Measurements from ENCODE around the gene MOB3B.

The MOB3B gene

DNA sequence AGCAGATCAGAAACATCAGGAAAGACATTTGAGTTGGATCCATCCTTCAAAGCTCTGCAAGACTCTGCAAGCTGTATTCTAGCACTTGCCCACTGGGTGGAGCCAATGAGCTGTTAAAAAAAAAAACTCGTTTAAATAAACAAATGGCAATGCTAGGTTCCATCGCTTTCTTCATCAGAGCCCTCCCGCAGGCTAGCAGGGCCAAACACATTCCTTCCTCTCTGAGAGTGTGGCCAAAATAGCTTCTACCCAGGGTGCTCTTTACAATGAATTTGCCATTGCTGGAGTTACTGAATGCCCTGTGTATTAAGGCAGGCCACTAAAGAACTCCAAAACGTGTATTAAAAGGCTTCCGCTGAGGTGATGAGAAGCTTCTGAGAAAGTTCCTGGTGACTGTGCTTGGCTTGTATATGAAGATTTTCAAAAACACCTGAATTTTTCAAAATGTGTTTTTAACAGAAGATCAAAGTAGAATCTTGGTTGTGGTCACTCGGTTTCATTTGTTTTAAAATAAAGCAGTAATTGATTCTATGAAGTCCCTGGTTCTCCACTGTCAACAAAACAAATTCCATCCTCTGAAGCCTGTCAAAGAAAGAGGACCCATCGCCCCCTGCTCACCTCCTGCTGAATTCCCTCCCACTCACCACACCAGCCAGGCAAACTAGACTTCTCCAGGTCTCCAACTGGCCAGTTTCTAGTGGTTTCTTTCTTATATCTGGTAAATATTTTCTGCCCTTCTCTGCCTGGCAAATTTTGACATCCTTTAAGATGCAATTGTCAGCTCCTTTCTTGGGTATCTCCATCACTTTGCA lies 196.2 kb downstream of the MOB3B start:
- DNase-seq: peak; percentile 75

GRCh38 chr9:27331393-27331792 lies 198.2 kb downstream of the MOB3B start:
- no peak for DNase-seq

DNA sequence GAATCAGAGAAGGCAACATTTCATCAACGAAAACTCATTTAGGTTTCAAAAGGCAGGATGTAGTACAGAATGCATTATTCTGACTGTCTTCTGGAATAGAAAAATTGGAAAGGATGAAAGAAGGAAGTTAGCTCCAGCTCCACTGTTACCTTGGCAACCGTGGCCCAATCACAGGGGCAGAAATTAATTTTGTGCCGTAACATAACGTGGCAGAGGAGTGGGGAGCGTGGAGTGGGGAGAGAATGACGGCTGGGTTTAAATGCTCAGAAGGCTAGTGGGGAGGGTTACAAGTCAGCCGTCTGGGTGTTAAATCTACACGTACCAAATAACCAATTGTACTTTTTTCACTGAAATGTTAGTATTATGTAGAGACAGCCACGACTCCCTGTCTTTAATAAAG lies 200.3 kb downstream of the MOB3B start:
- peak; percentile 52 for DNase-seq

GRCh38 chr9:27328483-27328882 lies 201.1 kb downstream of the MOB3B start:
- no peak for DNase-seq

GRCh38 chr9:27311184-27311583 lies 218.4 kb downstream of the MOB3B start:
- no peak for DNase-seq

- no peak for DNase-seq
Measured at GRCh38 chr9:27310582-27310981, 219.0 kb downstream of the MOB3B start.

GRCh38 chr9:27308691-27309390 lies 220.8 kb downstream of the MOB3B start:
- DNase-seq: no peak

DNA sequence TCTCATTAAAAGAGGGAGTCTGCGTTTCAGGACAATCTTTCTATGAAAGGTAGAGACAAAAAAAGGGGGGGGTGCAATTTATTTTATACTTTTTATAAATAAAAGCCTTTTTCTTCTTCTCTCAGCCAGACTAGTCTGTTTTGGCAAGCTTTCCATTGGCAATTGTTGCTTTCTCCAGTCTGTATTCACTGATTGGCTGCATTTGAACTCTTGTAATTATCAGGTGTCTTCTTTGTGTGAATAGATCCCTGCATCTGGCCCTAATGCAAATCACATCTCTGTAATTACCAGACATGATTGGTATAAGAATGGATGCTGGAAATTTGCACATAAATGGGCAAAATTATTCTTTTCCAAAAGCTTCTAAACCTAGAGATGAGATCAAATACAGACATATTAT lies 225.1 kb downstream of the MOB3B start:
- no peak for DNase-seq

- no peak for DNase-seq
Measured at GRCh38 chr9:27303219-27303618, 226.4 kb downstream of the MOB3B start.

DNA sequence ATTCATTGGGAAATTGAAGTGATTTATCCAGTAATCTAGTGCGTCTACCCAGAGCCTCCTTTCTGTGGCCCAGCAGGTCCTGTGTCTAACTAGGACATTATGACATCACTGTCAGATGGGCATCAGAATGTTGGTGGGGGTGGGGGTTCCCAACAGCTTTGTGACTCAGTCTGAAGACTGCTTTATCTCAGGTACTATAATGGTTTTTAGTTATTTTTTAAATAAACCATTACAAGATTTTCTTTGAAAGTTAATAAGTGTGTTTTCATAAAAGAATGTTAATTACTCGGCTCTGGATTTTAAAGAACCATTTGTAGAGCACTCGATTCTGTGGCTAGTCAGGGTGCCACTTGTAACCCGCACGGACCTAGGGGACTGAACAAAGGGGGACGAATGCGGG lies 232.6 kb downstream of the MOB3B start, which contains the start of gene EQTN:
TSS of gene EQTN (minus strand) at position 101 of the 400 bp plus-strand sequence. CDS start at position 6, 95 bp downstream.
- DNase-seq: no peak

GRCh38 chr9:27293996-27294395 lies 235.6 kb downstream of the MOB3B start:
- DNase-seq: peak; percentile 30

- DNase-seq: peak; percentile 84
Measured at GRCh38 chr9:27292659-27293405, 236.8 kb downstream of the MOB3B start.

DNA sequence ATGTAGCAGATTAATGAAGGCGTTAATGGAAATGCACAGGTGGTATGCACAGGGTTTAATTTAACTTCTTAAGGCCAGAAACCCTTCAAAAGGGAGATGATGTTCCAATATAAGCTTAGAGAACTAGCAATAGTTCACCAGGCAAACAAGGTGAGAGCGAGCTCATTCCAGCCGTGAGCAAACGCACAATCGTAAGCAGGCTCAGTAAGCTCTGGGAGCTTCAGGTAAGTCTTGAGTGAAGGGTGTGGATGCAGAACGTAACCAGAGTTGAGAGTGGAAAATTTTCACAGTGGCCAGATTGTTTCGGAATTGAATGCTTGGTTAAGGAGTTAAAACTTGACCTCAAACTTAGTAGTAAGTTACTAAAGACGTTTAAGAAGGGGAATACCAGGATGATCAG lies 238.3 kb downstream of the MOB3B start:
- DNase-seq: no peak

DNA sequence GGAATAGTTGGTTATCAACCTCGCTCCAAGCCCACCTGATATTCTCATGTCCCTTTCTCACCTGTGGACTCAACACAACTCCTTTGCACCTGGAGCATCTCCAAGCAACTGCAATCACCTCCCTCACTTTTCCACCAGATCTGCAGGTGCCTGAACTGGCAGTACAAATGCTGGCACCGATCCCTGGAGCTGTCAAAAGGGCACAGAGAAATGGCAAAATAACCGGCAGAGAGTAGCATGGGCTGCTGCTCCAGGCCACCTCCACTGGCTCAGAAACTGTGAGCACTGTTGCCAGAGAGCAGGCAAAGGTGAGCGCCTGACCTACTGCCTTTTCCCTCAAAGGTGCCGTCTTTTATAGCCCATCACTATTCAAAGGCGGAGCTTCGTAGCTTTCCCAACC lies 247.3 kb downstream of the MOB3B start:
- no peak for DNase-seq

DNA sequence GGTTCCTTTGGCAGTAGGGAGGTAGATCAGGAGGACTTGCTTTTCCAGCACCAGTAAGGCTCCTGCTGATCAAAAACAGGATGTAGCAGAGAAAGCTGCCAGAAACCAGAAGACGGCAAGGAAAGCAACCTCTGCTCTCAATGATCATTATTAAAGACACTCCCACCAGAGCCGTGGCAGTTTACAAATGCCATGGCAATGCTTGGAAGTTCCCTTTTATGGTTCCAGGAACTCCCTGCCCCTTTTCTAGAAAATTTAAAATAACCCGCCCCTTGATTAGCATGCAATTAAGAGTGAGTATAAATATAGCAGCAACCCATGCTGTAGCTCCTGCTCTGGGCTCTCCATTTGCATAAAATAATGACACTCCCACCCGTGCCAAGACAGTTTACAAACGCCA lies 248.8 kb downstream of the MOB3B start:
- no peak for DNase-seq

- no peak for DNase-seq
Measured at GRCh38 chr9:27280249-27280648, 249.4 kb downstream of the MOB3B start.

- no peak for DNase-seq
Measured at GRCh38 chr9:27279611-27280010, 250.0 kb downstream of the MOB3B start.

- no peak for DNase-seq
Measured at GRCh38 chr9:27278374-27278773, 251.2 kb downstream of the MOB3B start.

DNA sequence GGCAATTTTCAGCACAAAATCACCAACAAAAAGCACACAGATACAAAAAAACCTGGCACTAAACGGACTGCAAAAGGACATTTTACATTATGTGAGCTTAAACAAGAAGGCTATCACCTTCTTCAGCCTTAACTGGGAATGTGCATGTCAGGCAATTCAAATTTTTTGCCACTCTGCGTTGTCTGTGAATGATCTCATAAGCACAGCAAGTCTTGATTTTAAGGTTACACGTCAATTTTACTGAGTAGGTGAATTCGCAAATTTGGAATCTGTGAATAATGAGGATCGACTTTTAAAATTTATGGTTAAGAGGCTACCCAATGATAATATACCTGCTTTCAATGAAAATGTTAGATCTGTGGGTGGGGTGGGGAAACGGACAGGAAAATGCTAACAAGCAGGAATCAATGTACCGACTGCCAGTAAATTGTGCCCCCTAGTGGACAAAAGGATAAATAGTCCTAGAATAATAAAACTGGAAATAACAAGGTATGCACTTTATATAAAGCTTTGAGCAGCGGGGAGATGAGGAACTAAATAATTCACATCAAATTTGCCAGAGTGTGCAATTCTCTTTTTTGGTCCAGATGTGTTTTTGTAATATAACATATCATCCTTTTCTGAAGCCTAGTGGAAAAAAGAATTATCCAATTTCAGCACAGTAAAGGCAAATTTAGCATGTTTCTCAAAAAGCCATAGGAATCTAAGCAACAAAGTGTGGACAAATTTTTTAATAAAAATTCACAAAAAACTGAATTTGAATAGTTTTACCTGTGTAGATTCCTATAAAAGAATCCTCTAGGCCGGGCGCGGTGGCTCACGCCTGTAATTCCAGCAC lies 253.2 kb downstream of the MOB3B start:
- DNase-seq: no peak

Measured in femur (tissue), 1 donor.